Osteocyte (in vitro differentiated cells): Measurements from ENCODE around the gene DNAJB1. TPM values are rescaled to one million over a fixed set of nuclear protein-coding genes. Genes with fewer than 3 reads are reported as not detected.

Experiments used
- DNase-seq: peaks from one replicate; pipeline ENCODE4 v3.0.0; 2021; ENCODE audit warnings: mixed read lengths; ENCODE audit not compliant: unreplicated experiment; ENCODE audit errors: extremely low spot score
- H3K27ac Mint-ChIP-seq: one replicate; pipeline ENCODE4 v1.8.0; 2021; ENCODE audit warnings: mild to moderate bottlenecking, mixed read lengths; ENCODE audit not compliant: unreplicated experiment
- H3K27me3 Mint-ChIP-seq: one replicate; pipeline ENCODE4 v1.8.0; 2021; ENCODE audit warnings: mixed read lengths; ENCODE audit not compliant: unreplicated experiment
- H3K36me3 Mint-ChIP-seq: one replicate; pipeline ENCODE4 v1.8.0; 2021; ENCODE audit warnings: mixed read lengths; ENCODE audit not compliant: unreplicated experiment
- H3K4me1 Mint-ChIP-seq: one replicate; pipeline ENCODE4 v1.8.0; 2021; ENCODE audit warnings: mixed read lengths; ENCODE audit not compliant: unreplicated experiment
- H3K4me3 Mint-ChIP-seq: one replicate; pipeline ENCODE4 v1.8.0; 2021; ENCODE audit warnings: mild to moderate bottlenecking, moderate library complexity, mixed read lengths; ENCODE audit not compliant: unreplicated experiment
- H3K9me3 Mint-ChIP-seq: one replicate; pipeline ENCODE4 v1.8.0; 2021; ENCODE audit warnings: mixed read lengths; ENCODE audit not compliant: unreplicated experiment
- CTCF ChIP-seq: fragments of 200-600 bp; sonication (generic); IDR thresholded peaks from 2 replicates; pipeline ENCODE4 v1.5.0; 2021; ENCODE audit warnings: antibody characterized with exemption, mild to moderate bottlenecking, moderate library complexity
- total RNA-seq: library from RNA; stranded (reverse); gene quantifications from 2 replicates; pipeline ENCODE4 v1.2.1, GENCODE V29; 2021

Gene DNAJB1
- total RNA-seq, 1 donor from 2014 or later: 80.0 TPM

DNA sequence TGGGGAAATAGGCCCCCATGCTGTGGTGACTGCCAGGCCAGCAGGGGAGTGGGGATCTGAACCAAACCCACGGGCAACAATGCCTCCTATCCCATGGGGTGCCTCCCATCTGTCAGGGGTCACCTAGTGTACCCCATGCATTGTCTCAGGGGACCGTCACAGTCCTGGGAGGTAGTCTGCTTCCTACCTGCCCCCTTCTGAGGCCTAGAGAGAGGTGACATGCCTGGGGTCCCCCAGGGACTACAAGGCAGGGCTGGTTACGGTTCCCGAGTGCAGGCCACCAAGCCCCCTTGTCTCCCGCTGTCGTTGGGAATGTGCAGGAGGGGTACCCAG lies 42.5 kb upstream of the DNAJB1 start:
- H3K36me3 Mint-ChIP-seq: peaks cover 1% of the 10 kb centered on the region
- DNase-seq: no peak
- H3K27ac Mint-ChIP-seq: peak overlapping the region; percentile 91
- H3K27me3 Mint-ChIP-seq: no peaks in the 10 kb centered on the region
- no peak for TF ChIP-seq CTCF
- peaks cover 46% of the 10 kb centered on the region for H3K4me1 Mint-ChIP-seq
- no peak overlapping the region for H3K4me3 Mint-ChIP-seq
- no peaks in the 10 kb centered on the region for H3K9me3 Mint-ChIP-seq

- Mint-ChIP-seq H3K4me3 (no peak overlapping the region), H3K27me3 (no peaks in the 10 kb centered on the region), H3K9me3 (no peaks in the 10 kb centered on the region), H3K4me1 (peaks cover 47% of the 10 kb centered on the region), H3K36me3 (peaks cover 1% of the 10 kb centered on the region), H3K27ac (peak overlapping the region; percentile 91)
- no peak for DNase-seq
- TF ChIP-seq CTCF: no peak
Measured at GRCh38 chr19:14559916-14560775, 41.9 kb upstream of the DNAJB1 start.

DNA sequence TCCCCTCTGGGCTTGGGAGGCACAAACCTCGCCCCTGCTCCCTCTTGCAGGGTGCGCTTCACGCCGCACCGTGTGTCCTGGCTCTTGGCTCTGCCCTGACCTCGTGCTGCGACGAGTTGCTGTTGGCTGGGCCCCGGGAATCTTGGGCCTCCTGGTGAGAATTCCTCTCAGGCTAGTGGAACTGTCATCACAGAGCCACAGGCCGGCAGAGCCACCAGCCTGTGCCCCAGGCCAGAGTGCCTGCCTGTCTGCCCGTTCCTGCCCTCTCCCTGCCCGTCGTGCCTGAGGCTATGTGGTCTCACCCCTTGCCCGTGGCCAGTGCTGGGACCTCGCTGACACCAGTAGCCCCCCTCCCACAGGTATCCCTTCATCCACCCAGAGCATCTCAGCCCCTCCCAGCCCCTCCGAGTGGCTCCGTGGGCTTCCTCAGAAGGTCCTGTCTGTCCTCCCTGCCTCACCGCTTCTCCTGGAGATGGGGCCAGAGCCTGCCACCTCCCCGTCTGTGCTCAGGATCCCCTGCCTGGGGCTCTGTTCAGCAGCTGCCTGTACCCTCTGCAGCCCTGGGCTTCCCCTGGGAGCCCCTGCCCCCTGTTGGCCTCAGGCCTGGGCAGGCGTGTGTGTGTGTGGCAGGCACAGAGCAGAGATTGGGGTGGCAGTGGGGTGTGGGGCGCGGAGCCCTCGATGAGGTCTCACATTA lies 40.3 kb upstream of the DNAJB1 start:
- no peak for TF ChIP-seq CTCF
- no peak for DNase-seq
- Mint-ChIP-seq H3K4me3 (peak overlapping the region; percentile 18), H3K9me3 (no peaks in the 10 kb centered on the region), H3K4me1 (peaks cover 54% of the 10 kb centered on the region), H3K36me3 (no peaks in the 10 kb centered on the region), H3K27me3 (no peaks in the 10 kb centered on the region), H3K27ac (peak overlapping the region; percentile 70)

DNA sequence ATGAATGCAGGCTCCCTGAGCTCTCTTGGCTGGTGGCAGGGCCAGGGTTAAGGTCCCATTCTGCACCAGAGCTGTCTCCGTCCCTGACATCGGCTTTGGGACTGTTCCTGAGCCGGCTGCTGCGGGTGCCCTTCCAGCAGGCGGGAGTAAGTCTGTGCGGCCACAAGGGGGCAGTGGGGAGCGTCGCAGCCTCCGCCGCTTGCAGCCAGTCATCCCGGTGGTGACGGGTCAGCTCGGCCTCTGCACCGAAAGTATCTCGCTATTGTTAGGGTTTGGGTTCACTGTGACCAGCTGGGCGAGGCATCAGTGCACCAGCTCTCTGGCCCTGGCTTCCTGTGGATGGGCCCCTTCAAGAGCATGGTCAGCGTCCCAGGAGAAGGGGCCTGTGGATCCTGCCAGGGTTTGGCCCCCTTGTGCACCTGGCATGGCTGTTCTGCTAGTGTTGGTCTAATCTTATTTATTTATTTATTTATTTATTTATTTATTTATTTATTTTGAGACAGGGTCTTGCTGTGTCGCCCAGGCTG lies 38.5 kb upstream of the DNAJB1 start:
- H3K27ac Mint-ChIP-seq: peak overlapping the region; percentile 89
- peak; percentile 97 for TF ChIP-seq CTCF
- no peak overlapping the region for H3K4me3 Mint-ChIP-seq
- H3K4me1 Mint-ChIP-seq: peaks cover 54% of the 10 kb centered on the region
- no peaks in the 10 kb centered on the region for H3K9me3 Mint-ChIP-seq
- no peaks in the 10 kb centered on the region for H3K36me3 Mint-ChIP-seq
- H3K27me3 Mint-ChIP-seq: no peaks in the 10 kb centered on the region
- DNase-seq: peak; percentile 91
